ENCODE measurements around the gene ZSCAN22. TPM values are rescaled to one million over a fixed set of nuclear protein-coding genes. Genes with fewer than 3 reads are reported as not detected.

ZSCAN22 gene
- total RNA-seq, 4 donors from 2014 or later = 2.4 to 4.8 (median 2.9) TPM

- Histone ChIP-seq H3K4me3 (peak overlapping the region; percentile 49 to 87), H3K4me1 (peaks cover 0 to 37% (median 18%) of the 10 kb centered on the region in 3 donors), H3K9me3 (no peaks in the 10 kb centered on the region), H3K27me3 (no peaks in the 10 kb centered on the region), H3K36me3 (no peaks in the 10 kb centered on the region), H3K27ac (peak overlapping the region; percentile 43 to 96 (median 94))
- ATAC-seq = no peak
- 4 to 10% methylated on average over 9 to 12 of the region's 24 CpGs for WGBS, 2 donors (ENCODE audit: low coverage in 1 of 2)
- TF ChIP-seq POLR2AphosphoS5 (IDR thresholded peaks at IDR 0.05) (no peak), POLR2A (IDR thresholded peaks at IDR 0.05) (no peak), CTCF (IDR thresholded peaks at IDR 0.05) (no peak), EP300 (IDR thresholded peaks at IDR 0.05) (no peak)
Observed at GRCh38 chr19:58380037-58380661, 53.4 kb downstream of the ZSCAN22 start.

- peak; percentile 97 for ATAC-seq
- Histone ChIP-seq H3K27ac (peak within 1 kb of the TSS; percentile 43 to 96 (median 94)), H3K4me3 (peak within 1 kb of the TSS; percentile 49 to 87), H3K27me3 (no peaks in the 10 kb centered on the region), H3K9me3 (no peaks in the 10 kb centered on the region), H3K36me3 (no peaks in the 10 kb centered on the region), H3K4me1 (peaks cover 0 to 44% (median 23%) of the 10 kb centered on the region in 3 donors)
- peak; percentile 90 to 92 for TF ChIP-seq POLR2A (IDR thresholded peaks at IDR 0.05)
- peak; percentile 75 for TF ChIP-seq POLR2AphosphoS5 (IDR thresholded peaks at IDR 0.05)
- no peak for TF ChIP-seq EP300 (IDR thresholded peaks at IDR 0.05)
- peak in 3 of 4 experiments; percentile 23 to 44 (median 27) for TF ChIP-seq CTCF (IDR thresholded peaks at IDR 0.05)
- WGBS, 2 donors (ENCODE audit: low coverage in 1 of 2) = 0% methylated on average over 6 to 17 of the region's 83 CpGs
Observed at GRCh38 chr19:58380662-58381459, 54.1 kb downstream of the ZSCAN22 start, which contains the start of gene ZNF837. ZNF837 (minus strand) TSS chr19:58381030; CDS start chr19:58369332, 11,698 bp downstream.

- ATAC-seq = no peak
Observed at GRCh38 chr19:58381460-58382212, 54.8 kb downstream of the ZSCAN22 start.

More at GRCh38 chr19:58381460-58382212, 54.8 kb downstream of the ZSCAN22 start:
- peaks cover 0 to 50% (median 28%) of the 10 kb centered on the region in 3 donors for H3K4me1 ChIP-seq
- H3K4me3 ChIP-seq = peak overlapping the region; percentile 49 to 87
- H3K27me3 ChIP-seq = no peaks in the 10 kb centered on the region
- H3K27ac ChIP-seq = peak overlapping the region; percentile 36 to 96 (median 94)
- TF ChIP-seq EP300 (IDR thresholded peaks at IDR 0.05) = no peak
- no peak for TF ChIP-seq POLR2A (IDR thresholded peaks at IDR 0.05)
- no peak for TF ChIP-seq POLR2AphosphoS5 (IDR thresholded peaks at IDR 0.05)
- TF ChIP-seq CTCF (IDR thresholded peaks at IDR 0.05) = no peak
- H3K36me3 ChIP-seq = no peaks in the 10 kb centered on the region
- 17 to 30% methylated on average over 6 to 14 of the region's 26 CpGs for WGBS, 2 donors (ENCODE audit: low coverage in 1 of 2)
- no peaks in the 10 kb centered on the region for H3K9me3 ChIP-seq

All from gastroesophageal sphincter (tissue), 4 donors.